Endodermal cell (in vitro differentiated cells): Measurements from ENCODE around the gene CERS2. TPM values are rescaled to one million over a fixed set of nuclear protein-coding genes. Genes with fewer than 3 reads are reported as not detected.

Experiments used
- DNase-seq: peaks from one replicate; pipeline ENCODE4 v3.0.0-alpha.2; 2017
- H3K27ac ChIP-seq: 2 replicates; pipeline ENCODE4 v1.5.1; 2013; ENCODE audit warnings: mild to moderate bottlenecking, low read depth, low read length, moderate library complexity
- H3K27me3 ChIP-seq: 2 replicates; pipeline ENCODE4 v1.6.1; 2013; ENCODE audit warnings: mild to moderate bottlenecking, low read length, moderate library complexity; ENCODE audit not compliant: insufficient read depth, control insufficient read depth, poor library complexity, severe bottlenecking
- H3K36me3 ChIP-seq: 2 replicates; pipeline ENCODE4 v1.7.0; 2013; ENCODE audit warnings: mild to moderate bottlenecking, low read length, moderate library complexity; ENCODE audit not compliant: control insufficient read depth, insufficient read depth
- H3K4me1 ChIP-seq: one replicate; pipeline ENCODE4 v1.7.0; 2013; ENCODE audit warnings: low read length; ENCODE audit not compliant: control insufficient read depth, insufficient read depth
- H3K4me3 ChIP-seq: 2 replicates; pipeline ENCODE4 v1.5.1; 2013; ENCODE audit warnings: mild to moderate bottlenecking, low read length, moderate library complexity
- H3K9ac ChIP-seq: 2 replicates; pipeline ENCODE4 v1.6.1; 2013; ENCODE audit warnings: mild to moderate bottlenecking, low read length, moderate library complexity; ENCODE audit not compliant: poor library complexity, severe bottlenecking; ENCODE audit errors: extremely low read depth
- H3K9me3 ChIP-seq: 2 replicates; pipeline ENCODE4 v1.6.1; 2013; ENCODE audit warnings: mild to moderate bottlenecking, low read length, moderate library complexity; ENCODE audit not compliant: control insufficient read depth
- H3K27ac Mint-ChIP-seq: 2 replicates; pipeline ENCODE4 v1.8.0; 2020; ENCODE audit warnings: mixed read lengths
- H3K27me3 Mint-ChIP-seq: 2 replicates; pipeline ENCODE4 v1.8.0; 2021; ENCODE audit warnings: mild to moderate bottlenecking, mixed read lengths; ENCODE audit not compliant: insufficient read depth
- H3K36me3 Mint-ChIP-seq: 2 replicates; pipeline ENCODE4 v1.8.0; 2020; ENCODE audit warnings: low read depth, mixed read lengths
- H3K4me1 Mint-ChIP-seq: 2 replicates; pipeline ENCODE4 v1.8.0; 2020; ENCODE audit warnings: mixed read lengths
- H3K4me3 Mint-ChIP-seq: 2 replicates; pipeline ENCODE4 v1.8.0; 2020; ENCODE audit warnings: mild to moderate bottlenecking, moderate library complexity, mixed read lengths
- H3K9me3 Mint-ChIP-seq: 2 replicates; pipeline ENCODE4 v1.8.0; 2020; ENCODE audit warnings: mild to moderate bottlenecking, mixed read lengths
- CTCF ChIP-seq: fragments of 200-600 bp; sonication (generic); conservative IDR thresholded peaks from 2 replicates; pipeline ENCODE4 v1.5.0; 2021; ENCODE audit warnings: antibody characterized with exemption, mild to moderate bottlenecking
- WGBS, 2 experiments: methylation state at CpG; one replicate each; pipeline versions ENCODE4 v1.1.5 to v1.1.7; 2013; ENCODE audit warnings: missing lambda C conversion rate in 2 of 2, mixed read lengths in 1 of 2; ENCODE audit not compliant: insufficient coverage in 1 of 2, insufficient read length in 1 of 2; 5-methylcytosine and 5-hydroxymethylcytosine counted together
- total RNA-seq, 2 donors: library from RNA; stranded (reverse); fragmentation: NEBNext Ultra II Directional in 1 of 2; extraction: Animal tissue kit (Norgen Biotek cat#: 25700) in 1 of 2; gene quantifications; 2 replicates in 1 of 2; 3 replicates in 1 of 2; pipeline ENCODE4 v1.2.1, GENCODE V29; 2021

The CERS2 gene
- total RNA-seq, 2 donors from 2014 or later = 143 to 183 TPM

- Mint-ChIP-seq H3K4me1 (peaks cover 16% of the 10 kb centered on the region), H3K9me3 (no peaks in the 10 kb centered on the region), H3K27ac (no peak overlapping the region), H3K4me3 (no peak overlapping the region), H3K27me3 (no peaks in the 10 kb centered on the region), H3K36me3 (no peaks in the 10 kb centered on the region)
- 91 to 98% methylated on average over 4 of the region's 4 CpGs for WGBS, 2 experiments
- Histone ChIP-seq H3K27ac (no peak overlapping the region), H3K36me3 (no peaks in the 10 kb centered on the region), H3K9me3 (no peaks in the 10 kb centered on the region), H3K4me1 (no peaks in the 10 kb centered on the region), H3K4me3 (no peak overlapping the region), H3K27me3 (no peaks in the 10 kb centered on the region), H3K9ac (no peak overlapping the region)
- no peak for DNase-seq
- TF ChIP-seq CTCF = no peak
Measured at GRCh38 chr1:151001602-151002001, 27.0 kb upstream of the CERS2 start.

- H3K4me1 Mint-ChIP-seq = peaks cover 9% of the 10 kb centered on the region
- H3K36me3 ChIP-seq = no peaks in the 10 kb centered on the region
- H3K9me3 ChIP-seq = no peaks in the 10 kb centered on the region
- peaks cover 2% of the 10 kb centered on the region for H3K4me1 ChIP-seq
- H3K9ac ChIP-seq = no peak overlapping the region
- 95 to 100% methylated on average over 3 of the region's 3 CpGs for WGBS, 2 experiments
- TF ChIP-seq CTCF = no peak
- H3K27ac Mint-ChIP-seq = no peak overlapping the region
- no peak overlapping the region for H3K4me3 ChIP-seq
- H3K4me3 Mint-ChIP-seq = no peak overlapping the region
- H3K27me3 Mint-ChIP-seq = no peaks in the 10 kb centered on the region
- DNase-seq = no peak
- no peaks in the 10 kb centered on the region for H3K27me3 ChIP-seq
- no peak overlapping the region for H3K27ac ChIP-seq
- no peaks in the 10 kb centered on the region for H3K36me3 Mint-ChIP-seq
- no peaks in the 10 kb centered on the region for H3K9me3 Mint-ChIP-seq
Measured at GRCh38 chr1:151000408-151000807, 25.8 kb upstream of the CERS2 start.

- no peak overlapping the region for H3K4me3 Mint-ChIP-seq
- H3K4me1 Mint-ChIP-seq = peaks cover 9% of the 10 kb centered on the region
- Histone ChIP-seq H3K9ac (no peak overlapping the region), H3K9me3 (no peaks in the 10 kb centered on the region), H3K36me3 (no peaks in the 10 kb centered on the region), H3K27me3 (no peaks in the 10 kb centered on the region), H3K4me3 (no peak overlapping the region), H3K27ac (no peak overlapping the region), H3K4me1 (peaks cover 2% of the 10 kb centered on the region)
- DNase-seq = no peak
- no peaks in the 10 kb centered on the region for H3K27me3 Mint-ChIP-seq
- no peak overlapping the region for H3K27ac Mint-ChIP-seq
- TF ChIP-seq CTCF = no peak
- H3K9me3 Mint-ChIP-seq = no peaks in the 10 kb centered on the region
- H3K36me3 Mint-ChIP-seq = no peaks in the 10 kb centered on the region
- 80 to 88% methylated on average over 1 to 2 of the region's 2 CpGs for WGBS, 2 experiments
Measured at GRCh38 chr1:150999926-151000325, 25.3 kb upstream of the CERS2 start.
